Ovary (tissue), 3 donors: Measurements from ENCODE around the gene IFNA8.

ENCODE experiments used
- CTCF ChIP-seq, 3 donors: fragments of 450-650 bp in 2 of 3; fragments of 200-600 bp in 1 of 3; IDR thresholded peaks; one replicate each; pipeline versions ENCODE4 v1.5.1 to v1.8.0; 2016 to 2022; ENCODE audit warnings: antibody characterized with exemption in 3 of 3, mild to moderate bottlenecking in 1 of 3
- POLR2A ChIP-seq: fragments of 450-650 bp; IDR thresholded peaks from one replicate; pipeline ENCODE4 v1.6.1; 2017; ENCODE audit warnings: antibody characterized with exemption, mild to moderate bottlenecking, moderate library complexity
- donor health status: DM: no; HTN: no; CAD: no.

GRCh38 chr9:21385131-21385670 is 23.7 kb upstream of the IFNA8 start, which contains the start of gene IFNA2:
- no peak for TF ChIP-seq CTCF (IDR thresholded peaks at IDR 0.05)
- no peak for TF ChIP-seq POLR2A
